SJSA1 (cell line): ENCODE measurements around the gene LRRC3C. TPM values are rescaled to one million over a fixed set of nuclear protein-coding genes. Genes with fewer than 3 reads are reported as not detected.
A peak's percentile ranks its signal among the peaks of the same experiment; 100 is the strongest.
"Not testable (repeated sequence)": the region's sequence is repeated elsewhere in the genome, so short reads cannot be mapped to it uniquely, and the experiment has no call there.

Source experiments
- DNase-seq, 2 experiments: peaks; one replicate each; pipeline ENCODE4 v3.0.0-alpha.2; 2015 to 2020; ENCODE audit warnings: low spot score in 2 of 2, low read depth in 1 of 2
- H3K27ac ChIP-seq: fragments of 250-450 bp; sonication (Bioruptor Pico); 2 replicates; pipeline ENCODE4 v1.5.1; 2020; ENCODE audit warnings: mild to moderate bottlenecking, moderate library complexity
- H3K27me3 ChIP-seq: fragments of 250-450 bp; sonication (Bioruptor Pico); replicated peaks from 2 replicates; pipeline ENCODE4 v1.5.1; 2020; ENCODE audit warnings: mild to moderate bottlenecking, moderate library complexity
- H3K36me3 ChIP-seq: fragments of 250-450 bp; sonication (Bioruptor Pico); 2 replicates; pipeline ENCODE4 v1.5.1; 2020; ENCODE audit warnings: mild to moderate bottlenecking
- H3K4me1 ChIP-seq: fragments of 250-450 bp; sonication (Bioruptor Pico); replicated peaks from 2 replicates; pipeline ENCODE4 v1.6.1; 2021; ENCODE audit warnings: mild to moderate bottlenecking
- H3K4me3 ChIP-seq: fragments of 250-450 bp; sonication (Bioruptor Pico); 2 replicates; pipeline ENCODE4 v1.5.1; 2020; ENCODE audit warnings: mild to moderate bottlenecking
- H3K9me3 ChIP-seq: fragments of 250-450 bp; sonication (Bioruptor Pico); replicated peaks from 2 replicates; pipeline ENCODE4 v1.5.1; 2020; ENCODE audit warnings: mild to moderate bottlenecking
- total RNA-seq: library from RNA; depleted of rRNA; stranded (reverse); fragments of >200 nt; shearing (Covaris generic); gene quantifications from 2 replicates; pipeline ENCODE4 v1.2.3, GENCODE V29; 2014; rRNA removed

Gene LRRC3C, protein sequence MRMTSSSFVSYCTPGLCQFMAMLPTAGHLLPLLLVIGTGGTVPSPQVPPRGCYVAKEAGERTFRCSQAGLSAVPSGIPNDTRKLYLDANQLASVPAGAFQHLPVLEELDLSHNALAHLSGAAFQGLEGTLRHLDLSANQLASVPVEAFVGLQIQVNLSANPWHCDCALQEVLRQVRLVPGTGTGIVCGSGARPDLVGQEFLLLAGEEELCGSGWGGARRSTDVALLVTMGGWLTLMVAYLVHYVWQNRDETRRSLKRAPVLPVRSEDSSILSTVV
- total RNA-seq = not detected in 2 replicates

DNA sequence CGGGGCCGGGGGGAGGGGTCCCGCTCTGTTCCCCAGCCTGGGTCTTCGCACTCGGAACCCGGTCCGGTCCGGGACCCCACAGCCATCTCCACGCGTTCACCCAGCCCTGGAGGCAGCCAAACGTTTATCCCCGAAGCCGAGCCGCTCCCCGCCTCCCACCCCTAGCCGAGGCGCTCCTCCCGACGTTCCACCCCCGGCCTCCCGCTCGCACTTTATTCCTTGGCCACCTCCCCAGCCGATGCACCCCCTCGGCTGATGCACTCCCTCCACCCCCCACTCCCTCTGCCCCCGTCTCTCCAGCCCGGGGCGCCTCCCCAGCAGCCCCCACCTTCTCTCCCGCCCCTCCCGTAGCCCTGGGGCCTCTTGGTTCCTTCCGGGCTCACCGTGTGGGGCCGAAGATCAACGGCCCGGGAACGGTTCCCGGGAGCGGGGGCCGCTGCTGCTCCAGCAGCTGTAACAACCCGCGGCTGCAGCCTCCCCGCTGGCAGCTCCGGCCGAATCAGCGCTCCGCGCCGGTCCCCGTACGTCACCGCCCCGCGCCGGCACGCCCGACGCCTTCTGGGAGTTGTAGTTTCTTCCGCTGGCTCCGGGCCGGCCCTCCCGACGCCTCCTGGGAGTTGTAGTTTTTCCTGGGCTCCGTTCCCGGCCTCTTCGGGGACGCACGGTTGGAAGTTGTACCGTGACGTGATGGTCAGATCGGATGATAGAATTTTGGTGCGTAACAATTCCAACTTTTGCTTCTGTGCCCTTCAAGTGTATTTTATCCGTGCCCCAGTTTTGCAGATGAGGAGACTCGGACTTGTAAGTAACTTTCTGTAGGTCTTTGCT lies at the start of gene LRRC3C, which contains the start of gene ORMDL3:
Gene LRRC3C (plus strand): TSS at position 632 of the 828 bp plus-strand sequence. CDS start 13,792 bp downstream, outside the sequence.
Gene ORMDL3 (minus strand): TSS at position 501 of the 828 bp plus-strand sequence. CDS start 3,398 bp downstream, outside the sequence.
- Histone ChIP-seq H3K4me3 (peak within 1 kb of the TSS; percentile 53), H3K36me3 (peaks cover 20% of the 10 kb centered on the region), H3K27ac (peak within 1 kb of the TSS; percentile 89), H3K4me1 (peaks cover 38% of the 10 kb centered on the region), H3K9me3 (no peaks in the 10 kb centered on the region), H3K27me3 (no peaks in the 10 kb centered on the region)
- DNase-seq = peak; percentile 89 to 94

DNA sequence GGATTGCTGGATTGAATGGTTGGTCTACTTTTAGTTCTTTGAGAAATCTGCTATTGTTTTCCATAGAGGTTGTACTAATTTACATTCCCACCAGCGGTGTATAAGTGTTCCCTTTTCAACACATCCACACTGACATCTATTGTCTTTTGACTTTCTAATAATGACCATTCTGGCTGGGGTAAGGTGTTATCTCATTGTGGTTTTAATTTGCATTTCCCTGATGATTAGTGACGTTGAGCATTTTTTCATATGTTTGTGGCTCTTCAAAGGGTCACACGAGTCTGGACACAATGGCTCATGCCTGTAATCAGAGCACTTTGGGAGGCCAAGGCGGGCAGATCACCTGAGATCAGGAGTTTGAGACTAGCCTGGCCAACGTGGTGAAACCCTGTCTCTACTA lies 41.4 kb upstream of the LRRC3C start:
- not testable (repeated sequence) for DNase-seq, H3K27ac ChIP-seq, H3K4me3 ChIP-seq, H3K4me1 ChIP-seq, H3K9me3 ChIP-seq, H3K36me3 ChIP-seq
- H3K27me3 ChIP-seq = peaks cover 20% of the 10 kb centered on the region

DNA sequence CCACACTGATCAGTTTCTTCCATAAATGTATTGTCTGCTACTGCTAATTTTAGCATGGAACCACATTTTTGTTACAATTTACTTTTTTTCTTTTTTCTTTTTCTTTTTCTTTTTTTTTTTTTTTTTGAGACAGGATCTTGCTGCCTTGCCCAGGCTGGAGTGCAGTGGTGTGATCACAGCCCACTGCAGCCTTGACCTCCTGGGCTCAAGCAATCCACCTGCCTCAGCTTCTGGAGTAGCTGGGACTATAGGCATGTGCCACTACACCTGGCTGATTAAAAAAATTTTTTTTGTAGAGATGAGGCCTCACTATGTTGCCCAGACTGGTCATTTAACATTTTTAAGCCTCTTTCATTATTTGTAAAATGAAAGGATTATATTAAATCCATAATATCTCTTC lies 40.5 kb upstream of the LRRC3C start:
- no peak overlapping the region for H3K4me3 ChIP-seq
- no peaks in the 10 kb centered on the region for H3K4me1 ChIP-seq
- no peak for DNase-seq
- peaks cover 22% of the 10 kb centered on the region for H3K27me3 ChIP-seq
- no peaks in the 10 kb centered on the region; the same call in 1 of the 2 replicates for H3K9me3 ChIP-seq
- H3K27ac ChIP-seq = no peak overlapping the region
- H3K36me3 ChIP-seq = no peaks in the 10 kb centered on the region

DNA sequence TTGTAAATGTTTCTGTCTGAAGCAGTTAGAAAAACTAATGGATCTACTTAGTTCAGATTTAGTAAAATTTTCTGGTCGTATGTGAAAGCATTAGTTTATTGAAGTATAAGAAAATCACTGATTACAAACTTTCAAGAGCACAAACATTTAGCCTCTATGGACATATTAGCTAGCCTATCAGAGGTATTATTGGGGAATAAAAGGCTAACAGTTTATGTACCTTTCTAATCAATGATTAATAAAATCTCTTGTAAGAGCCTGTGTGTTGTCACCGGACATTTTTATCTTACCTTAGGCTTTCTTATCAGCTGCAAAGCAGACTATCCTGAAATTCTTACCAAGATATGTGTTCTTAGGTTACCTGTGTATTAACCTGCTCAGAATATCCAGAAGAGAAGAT lies 38.3 kb upstream of the LRRC3C start:
- Histone ChIP-seq H3K4me1 (no peaks in the 10 kb centered on the region), H3K27me3 (peaks cover 24% of the 10 kb centered on the region), H3K27ac (no peak overlapping the region), H3K9me3 (no peaks in the 10 kb centered on the region; the same call in 1 of the 2 replicates), H3K36me3 (no peaks in the 10 kb centered on the region), H3K4me3 (no peak overlapping the region)
- no peak for DNase-seq

DNA sequence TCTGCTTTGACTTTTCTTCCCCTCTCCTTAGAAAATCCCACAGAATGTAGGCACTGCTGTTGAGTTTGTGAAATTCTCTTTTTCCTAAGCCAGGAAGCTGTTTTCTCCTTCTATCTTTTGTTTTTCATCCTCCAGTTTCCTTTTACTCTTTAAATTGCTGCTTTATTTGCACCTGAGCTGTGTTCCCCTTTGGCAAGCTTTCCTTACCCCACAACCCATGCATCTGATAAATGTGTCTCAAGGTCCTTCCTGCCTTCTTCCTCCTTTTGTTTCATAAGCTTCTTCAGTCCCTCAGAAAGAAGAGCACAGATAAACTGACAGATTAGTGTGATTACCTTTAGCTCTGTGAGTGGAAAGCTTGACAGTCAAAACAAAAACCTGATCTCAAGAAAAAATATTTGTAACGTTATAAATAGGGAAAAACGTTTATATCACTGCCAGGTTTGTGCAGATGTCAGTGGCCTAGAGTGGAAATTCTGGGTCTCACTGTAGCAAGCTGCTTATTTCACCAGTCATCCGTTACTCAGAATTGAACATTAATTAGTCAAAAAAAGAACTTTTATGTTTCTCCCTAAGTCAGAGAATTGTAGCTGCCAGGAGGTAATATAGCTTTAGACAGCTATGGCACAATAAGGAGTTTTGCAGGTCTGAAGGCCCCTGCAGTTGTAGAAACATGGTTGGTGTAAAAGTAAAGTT lies 32.7 kb upstream of the LRRC3C start:
- no peak overlapping the region for H3K4me3 ChIP-seq
- no peaks in the 10 kb centered on the region for H3K36me3 ChIP-seq
- no peak for DNase-seq
- peaks cover 10% of the 10 kb centered on the region; the same call in 1 of the 2 replicates for H3K27me3 ChIP-seq
- H3K4me1 ChIP-seq = no peaks in the 10 kb centered on the region
- no peaks in the 10 kb centered on the region; the same call in 1 of the 2 replicates for H3K9me3 ChIP-seq
- no peak overlapping the region for H3K27ac ChIP-seq

DNA sequence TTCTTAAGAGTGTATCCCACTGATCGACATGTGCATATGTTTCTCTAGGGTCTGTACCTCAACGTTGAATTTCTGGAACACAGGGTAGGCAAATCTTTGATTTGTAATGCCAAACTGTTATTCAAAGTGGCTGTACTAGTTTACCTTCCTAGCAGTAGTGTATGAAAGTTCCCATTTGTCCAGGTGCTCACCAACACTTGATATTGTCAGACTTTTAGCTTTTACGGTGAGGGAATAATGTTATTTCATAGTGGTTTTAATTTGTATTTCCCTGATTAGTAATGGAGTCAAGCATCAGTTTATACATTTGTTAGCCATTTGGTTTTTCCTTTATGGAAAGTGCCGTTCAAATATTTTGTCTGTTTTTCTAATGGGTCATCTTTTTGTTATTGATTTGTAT lies 29.4 kb upstream of the LRRC3C start:
- H3K9me3 ChIP-seq = no peaks in the 10 kb centered on the region
- H3K27me3 ChIP-seq = no peaks in the 10 kb centered on the region; the same call in 1 of the 2 replicates
- no peaks in the 10 kb centered on the region for H3K36me3 ChIP-seq
- DNase-seq = no peak
- no peaks in the 10 kb centered on the region for H3K4me1 ChIP-seq
- no peak overlapping the region for H3K4me3 ChIP-seq
- H3K27ac ChIP-seq = no peak overlapping the region

DNA sequence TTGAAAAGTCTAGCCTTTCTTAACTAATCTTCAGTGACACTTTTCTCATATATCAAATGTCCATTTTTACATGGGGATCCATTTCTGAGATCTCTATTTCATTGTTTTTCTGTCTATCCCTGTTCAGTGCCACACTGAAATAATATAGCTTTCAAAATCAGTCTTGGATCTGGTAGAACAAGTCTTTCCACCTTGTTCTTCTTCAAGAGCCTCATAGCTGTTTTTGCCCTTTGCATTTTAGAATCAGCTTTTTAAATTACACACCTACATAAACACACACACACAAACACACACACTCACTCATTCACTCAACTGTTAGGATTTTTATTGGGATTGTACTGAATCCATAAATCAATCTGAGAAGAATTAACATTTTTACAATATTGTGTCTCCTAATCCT lies 28.3 kb upstream of the LRRC3C start:
- Histone ChIP-seq H3K9me3 (no peaks in the 10 kb centered on the region), H3K4me3 (no peak overlapping the region), H3K27ac (no peak overlapping the region), H3K4me1 (no peaks in the 10 kb centered on the region), H3K36me3 (no peaks in the 10 kb centered on the region), H3K27me3 (no peaks in the 10 kb centered on the region; the same call in 1 of the 2 replicates)
- DNase-seq = no peak

DNA sequence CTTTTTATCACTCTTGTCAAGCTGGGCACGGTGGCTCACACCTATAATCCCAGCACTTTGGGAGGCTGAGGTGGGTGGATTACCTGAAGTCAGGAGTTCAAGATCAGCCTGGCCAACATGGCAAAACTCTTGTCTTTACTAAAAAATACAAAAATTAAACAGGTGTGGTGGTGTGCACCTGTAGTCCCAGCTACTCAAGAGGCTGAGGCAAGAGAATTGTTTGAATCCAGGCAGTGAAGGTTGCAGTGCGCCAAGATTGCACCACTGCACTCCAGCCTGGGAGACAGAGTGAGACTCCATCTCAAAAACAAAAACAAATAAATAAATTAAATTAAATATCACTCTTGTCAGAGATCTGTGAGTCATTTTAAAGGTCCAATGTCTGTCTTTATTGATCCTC lies 25.5 kb upstream of the LRRC3C start:
- not testable (repeated sequence) for H3K4me3 ChIP-seq, DNase-seq

DNA sequence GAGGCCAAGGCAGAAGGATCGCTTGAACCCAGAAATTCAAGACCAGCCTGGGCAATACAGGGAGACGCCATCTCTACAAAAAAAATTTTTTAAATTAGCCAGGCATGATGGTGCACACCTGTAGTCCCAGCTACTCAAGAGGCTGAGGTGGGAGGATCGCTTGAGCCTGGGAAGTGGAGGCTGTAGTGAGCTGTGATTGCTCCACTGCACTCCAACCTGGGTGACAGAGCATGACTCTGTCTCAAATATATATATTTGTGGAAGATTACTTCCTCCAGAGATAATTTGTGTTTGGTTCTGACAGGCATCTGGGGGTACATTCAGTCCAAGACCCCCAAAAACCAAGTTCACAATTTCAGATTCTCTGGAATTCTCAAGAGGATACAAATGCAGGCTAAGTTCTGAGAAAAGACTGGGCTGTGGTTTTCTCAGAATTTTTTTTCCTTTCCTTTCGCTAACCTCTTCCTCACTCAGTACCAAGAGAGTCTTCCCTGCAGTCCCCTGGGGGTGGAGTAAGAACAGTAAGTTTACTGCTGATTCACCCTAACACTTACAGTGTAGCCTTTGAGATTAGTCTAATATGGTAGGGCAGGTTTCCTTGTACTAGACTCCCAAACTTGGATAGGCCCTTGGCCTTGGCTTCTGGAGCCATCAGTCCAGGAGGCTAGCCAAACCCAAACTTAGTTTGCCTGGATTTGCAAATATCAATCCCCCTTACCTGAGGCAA lies 24.2 kb upstream of the LRRC3C start:
- H3K27ac ChIP-seq = no peak overlapping the region
- H3K4me3 ChIP-seq = no peak overlapping the region
- no peaks in the 10 kb centered on the region for H3K4me1 ChIP-seq
- H3K9me3 ChIP-seq = no peaks in the 10 kb centered on the region
- no peaks in the 10 kb centered on the region for H3K36me3 ChIP-seq
- no peaks in the 10 kb centered on the region; the same call in 1 of the 2 replicates for H3K27me3 ChIP-seq
- DNase-seq = no peak

More for the DNA sequence above, 25.5 kb upstream of the LRRC3C start:
- H3K36me3 ChIP-seq, H3K4me1 ChIP-seq, H3K9me3 ChIP-seq, H3K27ac ChIP-seq, H3K27me3 ChIP-seq: not testable (repeated sequence)

DNA sequence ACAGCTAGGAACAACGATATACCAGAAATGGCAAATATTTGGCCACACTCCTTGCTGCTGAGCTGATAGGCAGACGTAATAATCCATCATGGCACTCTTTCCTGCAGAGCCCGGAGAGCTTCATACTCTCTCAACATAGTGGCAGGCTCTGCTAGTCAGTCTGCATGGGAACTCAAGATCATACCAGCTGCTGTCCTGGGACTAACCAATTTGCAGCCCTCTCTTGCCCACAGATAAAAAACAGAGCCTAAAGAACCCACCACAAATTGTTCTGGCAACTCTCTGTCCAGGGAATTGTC lies 22.6 kb upstream of the LRRC3C start:
- H3K27me3 ChIP-seq = no peaks in the 10 kb centered on the region
- no peak overlapping the region for H3K4me3 ChIP-seq
- no peak overlapping the region for H3K27ac ChIP-seq
- no peaks in the 10 kb centered on the region for H3K36me3 ChIP-seq
- no peak for DNase-seq
- H3K4me1 ChIP-seq = no peaks in the 10 kb centered on the region
- H3K9me3 ChIP-seq = no peaks in the 10 kb centered on the region

DNA sequence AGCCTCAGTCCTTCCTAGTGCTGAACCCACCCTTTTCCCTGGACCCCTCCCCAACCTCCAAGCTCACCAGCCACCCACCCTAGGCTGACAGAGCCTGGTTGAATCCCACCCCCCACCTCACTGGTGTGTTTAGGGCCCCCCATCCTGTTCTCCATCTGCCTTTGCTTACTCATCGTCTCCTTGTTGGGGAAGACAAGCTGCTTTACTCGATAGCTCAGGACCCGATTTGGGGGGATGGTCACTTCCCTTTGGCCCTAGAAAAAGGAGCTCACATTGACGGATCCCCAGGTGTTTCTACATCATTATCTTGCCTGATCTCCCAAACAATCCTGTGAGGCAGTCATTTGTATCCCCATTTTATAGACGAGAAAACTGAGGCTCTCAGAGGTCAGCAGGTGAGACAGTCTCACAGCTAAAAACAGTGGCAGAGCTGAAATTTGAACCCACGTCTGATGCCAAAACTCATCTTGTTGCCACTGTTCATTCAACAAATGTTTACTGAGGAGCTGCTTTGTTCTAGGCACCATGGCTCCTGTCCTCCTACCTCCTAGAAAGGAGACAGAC lies 18.7 kb upstream of the LRRC3C start:
- Histone ChIP-seq H3K36me3 (no peaks in the 10 kb centered on the region), H3K4me3 (no peak overlapping the region), H3K27ac (no peak overlapping the region), H3K4me1 (no peaks in the 10 kb centered on the region), H3K9me3 (no peaks in the 10 kb centered on the region), H3K27me3 (no peaks in the 10 kb centered on the region)
- DNase-seq = no peak

DNA sequence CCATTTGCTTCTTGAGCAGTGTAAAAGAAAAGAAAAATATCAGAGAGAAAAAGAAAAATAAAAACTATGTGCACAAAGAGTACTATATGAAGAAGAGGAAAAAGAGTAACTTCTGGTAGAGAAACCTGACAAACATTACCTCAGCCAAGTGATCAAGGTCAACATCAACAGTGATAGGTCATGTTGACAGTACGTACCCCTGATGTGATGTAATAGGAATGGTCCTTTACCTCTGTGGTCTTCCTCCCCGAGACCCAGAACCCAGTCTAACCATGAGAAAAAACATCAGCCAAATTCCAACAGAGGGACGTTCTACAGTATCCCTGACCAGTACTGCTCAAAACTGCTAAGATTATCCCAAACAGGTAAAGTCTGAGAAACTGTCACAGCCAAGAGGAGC lies 13.5 kb upstream of the LRRC3C start:
- no peaks in the 10 kb centered on the region for H3K9me3 ChIP-seq
- no peaks in the 10 kb centered on the region for H3K36me3 ChIP-seq
- no peak for DNase-seq
- no peaks in the 10 kb centered on the region for H3K27me3 ChIP-seq
- no peaks in the 10 kb centered on the region for H3K4me1 ChIP-seq
- no peak overlapping the region for H3K4me3 ChIP-seq
- no peak overlapping the region for H3K27ac ChIP-seq

DNA sequence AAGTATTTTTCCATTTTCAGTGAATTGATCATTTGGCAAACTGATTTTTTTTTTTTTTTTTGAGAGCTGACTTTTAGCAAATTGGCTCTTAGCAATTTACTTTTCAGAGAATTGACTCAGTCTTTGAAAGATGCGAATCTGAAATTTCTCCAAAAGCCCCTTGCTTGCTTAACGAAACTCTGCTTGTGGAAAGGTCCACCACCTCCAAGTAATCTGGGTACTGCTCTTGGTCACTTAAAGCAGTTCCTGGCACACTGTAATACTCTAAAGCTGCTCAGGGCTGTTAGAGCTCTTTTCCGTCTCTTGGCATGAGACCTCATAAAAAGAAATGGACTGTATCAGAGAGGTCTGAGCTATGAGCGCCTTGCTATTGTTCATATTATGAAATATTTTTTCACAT lies 12.0 kb upstream of the LRRC3C start:
- Histone ChIP-seq H3K4me1 (no peaks in the 10 kb centered on the region), H3K9me3 (no peaks in the 10 kb centered on the region), H3K4me3 (no peak overlapping the region), H3K27ac (no peak overlapping the region), H3K36me3 (peaks cover 6% of the 10 kb centered on the region), H3K27me3 (no peaks in the 10 kb centered on the region)
- DNase-seq = no peak
